ENCODE measurements around the gene CCDC85C.

CCDC85C gene

GRCh38 chr14:99628887-99629618 is 25.0 kb upstream of the CCDC85C start:
- peak; percentile 69 to 88 (median 78) for DNase-seq

GRCh38 chr14:99627510-99628381 is 23.7 kb upstream of the CCDC85C start:
- DNase-seq: no peak

- DNase-seq: no peak
Observed at GRCh38 chr14:99627100-99627499, 23.1 kb upstream of the CCDC85C start.

GRCh38 chr14:99626041-99626648 is 22.1 kb upstream of the CCDC85C start:
- DNase-seq: no peak

- no peak for DNase-seq
Observed at GRCh38 chr14:99625476-99625875, 21.5 kb upstream of the CCDC85C start.

- no peak for DNase-seq
Observed at GRCh38 chr14:99624971-99625370, 21.0 kb upstream of the CCDC85C start.

- no peak for DNase-seq
Observed at GRCh38 chr14:99624024-99624423, 20.0 kb upstream of the CCDC85C start.

GRCh38 chr14:99621948-99622347 is 17.9 kb upstream of the CCDC85C start:
- DNase-seq: no peak

- no peak for DNase-seq
Observed at GRCh38 chr14:99619835-99620834, 16.1 kb upstream of the CCDC85C start.

GRCh38 chr14:99616832-99617800 is 13.1 kb upstream of the CCDC85C start:
- DNase-seq: no peak

GRCh38 chr14:99615497-99616157 is 11.6 kb upstream of the CCDC85C start:
- no peak for DNase-seq

GRCh38 chr14:99612738-99613330 is 8.8 kb upstream of the CCDC85C start:
- DNase-seq: no peak

- DNase-seq: no peak
Observed at GRCh38 chr14:99612071-99612737, 8.2 kb upstream of the CCDC85C start.

GRCh38 chr14:99611646-99612045 is 7.6 kb upstream of the CCDC85C start:
- DNase-seq: no peak

- DNase-seq: peak in 2 of 4 experiments; percentile 30 to 38
Observed at GRCh38 chr14:99609245-99610170, 5.5 kb upstream of the CCDC85C start.

GRCh38 chr14:99608591-99608990 is 4.6 kb upstream of the CCDC85C start:
- DNase-seq: no peak

- no peak for DNase-seq
Observed at GRCh38 chr14:99606359-99606758, 2.4 kb upstream of the CCDC85C start.

Data from suppressor macrophage (primary cell).